NCI-H69 (cell line): ENCODE measurements around the gene ZBTB1.

Experiments
- DNase-seq: peaks from one replicate; lab custom pipeline; 2025; lab: John Stamatoyannopoulos, UW

Gene ZBTB1, protein sequence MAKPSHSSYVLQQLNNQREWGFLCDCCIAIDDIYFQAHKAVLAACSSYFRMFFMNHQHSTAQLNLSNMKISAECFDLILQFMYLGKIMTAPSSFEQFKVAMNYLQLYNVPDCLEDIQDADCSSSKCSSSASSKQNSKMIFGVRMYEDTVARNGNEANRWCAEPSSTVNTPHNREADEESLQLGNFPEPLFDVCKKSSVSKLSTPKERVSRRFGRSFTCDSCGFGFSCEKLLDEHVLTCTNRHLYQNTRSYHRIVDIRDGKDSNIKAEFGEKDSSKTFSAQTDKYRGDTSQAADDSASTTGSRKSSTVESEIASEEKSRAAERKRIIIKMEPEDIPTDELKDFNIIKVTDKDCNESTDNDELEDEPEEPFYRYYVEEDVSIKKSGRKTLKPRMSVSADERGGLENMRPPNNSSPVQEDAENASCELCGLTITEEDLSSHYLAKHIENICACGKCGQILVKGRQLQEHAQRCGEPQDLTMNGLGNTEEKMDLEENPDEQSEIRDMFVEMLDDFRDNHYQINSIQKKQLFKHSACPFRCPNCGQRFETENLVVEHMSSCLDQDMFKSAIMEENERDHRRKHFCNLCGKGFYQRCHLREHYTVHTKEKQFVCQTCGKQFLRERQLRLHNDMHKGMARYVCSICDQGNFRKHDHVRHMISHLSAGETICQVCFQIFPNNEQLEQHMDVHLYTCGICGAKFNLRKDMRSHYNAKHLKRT

GRCh38 chr14:64504310-64504896 is at the start of gene ZBTB1:
TSS of gene ZBTB1 (plus strand) at chr14:64504770. CDS start at chr14:64521505, 16,735 bp downstream.
- DNase-seq = peak; percentile 97

GRCh38 chr14:64459405-64460136 is 45.0 kb upstream of the ZBTB1 start:
- DNase-seq = peak; percentile 35

DNA sequence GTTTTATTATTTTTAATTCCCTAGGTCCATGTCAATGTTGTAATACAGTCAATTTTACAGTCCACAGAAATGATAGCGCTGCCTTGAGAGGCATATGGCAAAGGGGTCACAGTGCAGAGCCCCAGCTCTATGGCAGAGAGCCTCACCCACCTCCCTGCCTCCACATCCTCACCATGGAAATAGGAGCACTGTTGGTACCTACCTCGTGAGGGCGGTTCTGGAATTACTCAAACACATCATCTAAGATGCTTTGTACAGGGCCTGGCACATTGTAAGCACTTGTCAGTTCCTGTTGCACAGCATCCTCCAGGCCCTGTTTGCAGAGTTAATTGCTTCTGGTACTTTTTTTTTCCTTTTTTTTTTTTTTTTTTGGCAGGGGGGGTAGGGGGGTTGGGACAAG is 43.3 kb upstream of the ZBTB1 start:
- no peak for DNase-seq

DNA sequence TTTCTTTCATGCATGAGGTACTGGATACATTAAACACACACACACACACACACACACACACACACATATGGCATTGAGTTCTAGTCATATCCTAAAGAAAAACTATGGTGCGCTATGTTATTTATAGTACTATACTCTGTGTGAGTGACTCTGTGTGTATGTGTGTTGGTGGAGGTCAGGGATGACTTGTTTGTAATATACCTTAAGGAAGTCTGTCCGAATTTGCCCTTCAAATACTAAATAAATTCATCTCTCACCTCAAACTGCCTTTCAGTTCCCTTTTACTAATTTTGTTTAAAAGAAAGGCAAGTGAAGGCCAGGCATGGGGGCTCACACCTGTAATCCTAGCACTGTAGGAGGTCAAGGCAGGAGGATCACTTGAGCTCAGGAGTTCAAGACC is 41.4 kb upstream of the ZBTB1 start:
- DNase-seq = no peak

GRCh38 chr14:64463873-64464272 is 40.7 kb upstream of the ZBTB1 start:
- DNase-seq = no peak

- peak; percentile 73 for DNase-seq
These were observed 39.9 kb upstream of the ZBTB1 start for GRCh38 chr14:64464651-64465050.

DNA sequence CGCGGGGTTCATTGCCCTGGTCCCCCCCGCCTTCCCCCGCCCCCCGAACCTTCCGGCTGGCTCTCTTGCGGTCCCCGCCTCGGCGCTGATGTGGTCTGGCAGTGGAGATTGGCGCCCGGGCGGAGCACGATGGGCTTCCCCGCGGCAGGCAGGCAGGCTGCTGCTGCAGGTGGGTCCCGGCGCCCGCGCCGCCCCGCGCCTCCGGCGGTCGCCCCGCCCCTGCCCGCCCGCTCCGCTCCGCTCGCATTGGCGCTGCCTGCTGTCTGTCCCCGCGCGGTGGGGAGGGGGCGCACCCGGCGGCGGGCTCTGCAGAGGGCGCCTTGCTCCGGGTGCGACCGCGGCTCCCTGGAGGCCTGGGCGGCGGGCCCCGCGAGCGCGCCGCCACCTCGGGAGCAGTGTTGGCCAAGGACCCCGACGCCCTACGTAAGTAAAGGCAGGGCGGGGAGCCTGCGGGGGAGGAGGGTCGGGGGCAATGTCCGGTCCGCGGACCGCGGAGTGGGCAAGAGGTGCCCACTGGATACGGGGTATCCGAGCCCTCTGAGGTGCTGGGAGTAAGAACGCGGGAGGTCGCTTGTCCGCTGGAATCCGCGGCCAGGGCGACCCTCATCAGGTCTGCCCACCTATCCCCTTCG is 39.3 kb upstream of the ZBTB1 start, which contains the start of gene AKAP5:
AKAP5 (plus strand) TSS at position 309 of the 632 bp plus-strand sequence. CDS start 2,896 bp downstream, outside the sequence.
- peak; percentile 95 for DNase-seq

DNA sequence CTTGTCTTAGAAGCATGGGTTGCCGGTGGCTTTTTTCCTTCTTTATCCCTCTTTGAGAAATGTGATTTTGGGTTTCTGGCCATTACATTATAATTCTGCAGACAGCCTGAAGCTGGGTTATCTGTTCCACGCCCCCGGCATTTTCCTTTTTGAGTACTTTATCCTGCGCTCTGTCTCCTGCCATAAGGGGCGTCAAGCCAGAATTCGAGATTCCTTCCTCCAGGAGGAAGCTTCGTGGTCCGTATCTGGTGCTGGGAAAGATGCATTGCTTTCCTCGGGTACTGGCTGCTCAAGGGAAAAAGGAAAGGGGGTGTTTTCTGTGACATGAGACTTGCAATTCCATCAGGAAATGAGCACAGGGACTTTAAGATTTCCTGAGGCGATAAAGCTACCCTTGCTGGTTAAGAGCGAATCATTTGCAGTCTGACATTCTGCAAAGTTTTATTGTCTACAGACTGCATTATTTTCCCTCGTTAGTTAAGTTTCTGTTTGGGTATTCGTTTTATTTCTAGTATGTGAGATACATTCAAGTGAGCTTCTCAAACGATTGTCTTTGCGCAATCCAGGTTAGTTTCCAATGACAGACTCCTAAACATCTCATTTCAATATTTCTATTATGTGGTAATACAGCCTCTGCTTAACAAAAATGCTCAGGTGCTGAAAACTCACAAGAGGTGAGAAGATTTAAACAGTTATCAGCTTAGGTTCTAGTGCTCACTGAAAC is 38.6 kb upstream of the ZBTB1 start:
- peak; percentile 80 for DNase-seq

DNA sequence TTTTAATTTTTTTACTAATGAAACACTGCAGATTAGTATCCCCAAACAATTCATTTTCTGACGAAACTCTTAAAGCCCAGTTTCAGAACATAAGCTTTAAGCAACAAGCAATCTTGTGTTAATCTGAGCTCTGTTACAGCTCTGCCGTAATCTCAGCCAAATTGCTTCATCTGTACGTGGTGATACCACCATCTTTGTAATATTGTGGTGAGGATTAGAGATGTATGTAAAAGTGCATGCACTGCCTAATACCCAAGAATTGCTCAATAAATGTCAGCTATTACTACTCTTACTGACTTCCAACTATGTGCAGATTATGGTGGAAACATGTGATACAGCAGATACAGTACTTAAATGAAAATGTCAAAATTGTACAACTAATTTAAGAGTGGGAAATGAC is 37.5 kb upstream of the ZBTB1 start:
- no peak for DNase-seq

DNA sequence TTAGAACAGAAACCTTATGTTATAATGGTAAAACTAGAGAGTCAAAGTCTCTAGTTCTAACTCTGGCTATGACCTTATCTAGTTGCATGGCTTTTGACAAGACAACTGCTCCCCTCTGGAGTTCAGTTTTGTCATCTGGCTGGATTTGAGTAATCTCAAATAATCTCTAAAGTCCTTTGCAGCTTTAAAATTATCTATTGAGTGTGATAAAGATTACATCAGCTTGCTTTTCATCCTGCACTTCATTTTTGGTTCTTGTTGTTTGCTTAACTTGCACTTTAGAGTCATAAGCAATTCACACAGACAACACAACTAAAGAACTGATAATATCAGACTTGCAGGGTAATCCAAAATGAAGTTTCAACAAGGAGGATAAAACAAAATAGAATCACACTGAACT is 37.0 kb upstream of the ZBTB1 start:
- no peak for DNase-seq

- DNase-seq = no peak
These were observed 36.1 kb upstream of the ZBTB1 start for GRCh38 chr14:64468451-64468850.

DNA sequence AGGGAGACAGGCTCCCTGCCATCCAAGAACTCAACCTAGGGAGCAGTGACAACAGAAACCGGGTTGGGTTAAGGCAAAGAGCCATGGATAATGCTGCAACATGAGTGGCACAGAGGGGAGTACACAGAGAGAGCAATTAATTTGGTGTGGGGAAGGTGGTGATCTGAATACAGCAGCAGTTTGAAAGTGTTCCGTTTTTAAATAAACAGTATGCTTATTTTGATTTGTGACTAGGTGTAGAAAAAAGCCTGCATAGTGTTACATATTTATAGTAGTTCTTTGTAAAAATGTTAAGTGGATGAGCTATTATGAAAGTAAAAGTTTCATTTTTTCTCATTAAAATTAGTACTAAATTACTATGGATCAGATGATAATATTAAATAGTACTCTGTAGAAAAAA is 30.5 kb upstream of the ZBTB1 start:
- DNase-seq = peak; percentile 63

DNA sequence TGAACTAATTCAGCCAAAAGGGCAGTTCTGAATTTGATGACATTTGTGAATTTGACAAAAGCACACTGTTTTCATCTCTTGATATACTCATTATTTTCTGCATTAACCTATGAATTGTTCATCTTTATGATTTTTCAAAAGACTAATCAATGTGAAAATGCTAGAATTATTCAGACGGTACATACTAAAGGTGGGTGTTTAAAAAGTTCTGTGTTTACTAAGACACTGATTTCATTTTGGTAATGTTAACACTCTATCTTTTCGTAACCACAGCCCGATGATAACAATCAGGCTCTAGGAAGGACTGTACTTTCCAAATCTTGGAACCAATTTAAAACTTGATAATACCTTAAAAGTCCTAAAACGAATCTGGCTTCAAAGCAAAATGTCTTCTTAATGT is 29.9 kb upstream of the ZBTB1 start:
- DNase-seq = no peak

DNA sequence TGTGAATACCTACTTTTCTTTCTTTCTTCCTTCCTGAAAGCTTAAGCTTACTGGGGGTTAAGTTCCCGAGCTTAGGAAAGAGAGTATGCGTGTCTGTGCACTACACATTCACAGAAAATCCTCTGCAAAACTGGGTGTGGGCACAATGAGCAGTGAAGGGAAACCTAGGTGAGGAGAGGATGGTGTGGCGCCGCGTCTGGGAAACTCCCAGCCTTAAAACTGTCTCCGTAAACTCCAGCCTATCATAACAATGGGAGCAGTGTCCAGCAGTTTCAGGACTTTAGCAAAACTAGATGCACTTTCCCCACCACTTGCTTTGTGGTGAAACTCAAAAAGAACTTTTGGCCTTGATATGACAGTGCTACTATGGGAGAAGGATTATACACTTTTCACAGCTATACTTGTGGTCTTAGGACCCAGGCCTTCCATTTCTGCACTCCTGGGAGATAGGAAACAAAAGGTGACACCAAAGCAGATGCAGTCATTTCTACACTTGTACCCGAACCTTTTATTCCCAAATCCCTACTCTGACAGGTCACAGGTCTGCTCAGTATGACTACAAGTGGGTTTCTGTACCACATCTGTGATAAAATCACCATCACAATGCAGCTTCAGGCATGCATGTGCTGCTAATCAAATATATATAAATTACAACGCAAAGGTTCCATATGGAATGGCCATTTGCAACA is 28.8 kb upstream of the ZBTB1 start:
- DNase-seq = no peak

DNA sequence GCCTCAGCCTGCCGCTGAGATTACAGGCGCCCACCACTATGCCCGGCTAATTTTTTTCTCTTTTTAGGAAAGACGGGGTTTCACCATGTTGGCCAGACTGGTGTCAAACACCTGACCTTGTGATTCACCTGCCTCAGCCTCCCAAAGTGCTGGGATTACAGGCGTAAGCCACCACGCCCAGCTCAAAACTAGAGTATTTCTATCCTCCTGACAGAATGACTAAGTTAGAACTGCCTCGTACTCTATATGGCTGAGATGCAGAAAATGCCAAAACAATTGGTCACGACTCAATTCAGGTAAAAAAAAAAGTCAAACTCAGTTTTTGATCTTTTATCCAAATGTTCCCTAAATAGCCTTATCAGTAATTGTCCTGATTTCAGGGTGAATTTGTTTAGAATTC is 28.1 kb upstream of the ZBTB1 start:
- DNase-seq = no peak

DNA sequence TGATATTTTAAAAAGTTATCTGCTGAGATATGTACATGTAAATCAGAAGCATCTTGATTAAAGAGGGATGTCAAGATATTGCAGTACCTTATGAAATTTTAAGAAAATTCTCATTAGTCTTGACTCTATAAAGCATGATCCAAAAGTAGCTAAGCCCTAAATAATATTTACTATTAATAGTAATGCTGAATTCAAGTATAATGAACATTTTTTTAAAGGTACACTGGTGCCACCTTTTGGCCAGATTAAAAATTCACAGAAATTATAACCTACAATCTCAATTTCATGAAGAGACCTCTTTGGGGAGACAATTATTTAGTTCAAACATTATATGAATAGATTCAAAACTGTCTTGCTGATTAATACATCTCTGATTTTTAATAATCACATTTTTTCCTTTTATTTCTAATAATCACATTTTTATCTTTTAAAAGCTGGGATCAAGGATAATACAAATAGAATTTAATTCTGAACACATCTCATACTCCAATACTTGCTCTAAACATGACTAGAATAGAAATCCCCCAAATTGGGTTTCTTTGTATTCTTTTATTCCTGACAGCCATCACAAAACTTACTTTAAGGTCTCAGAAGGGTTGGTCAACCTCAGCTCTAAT is 25.8 kb upstream of the ZBTB1 start:
- DNase-seq = peak; percentile 40

DNA sequence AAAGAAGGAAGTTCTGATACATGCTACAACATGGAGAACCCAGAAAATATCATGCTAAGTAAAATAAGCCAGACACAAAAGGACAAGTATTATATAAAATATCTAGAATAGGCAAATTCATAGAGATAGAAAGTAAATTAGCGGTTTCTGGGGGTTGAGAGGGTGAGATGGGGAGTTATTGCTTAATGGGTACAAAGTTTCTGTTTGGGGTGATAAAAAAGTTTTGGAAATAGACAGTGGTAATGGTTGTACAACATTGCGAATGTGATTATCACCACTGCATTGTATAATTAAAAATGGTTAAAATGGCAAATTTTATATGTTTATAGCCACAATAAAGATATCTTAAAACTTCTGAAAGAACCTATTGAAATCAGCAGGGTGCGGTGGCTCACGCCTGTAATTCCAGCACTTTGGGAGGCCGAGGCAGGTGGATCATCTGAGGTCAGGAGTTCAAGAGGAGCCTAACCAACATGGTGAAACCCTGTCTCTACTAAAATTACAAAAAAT is 15.9 kb upstream of the ZBTB1 start:
- DNase-seq = no peak

DNA sequence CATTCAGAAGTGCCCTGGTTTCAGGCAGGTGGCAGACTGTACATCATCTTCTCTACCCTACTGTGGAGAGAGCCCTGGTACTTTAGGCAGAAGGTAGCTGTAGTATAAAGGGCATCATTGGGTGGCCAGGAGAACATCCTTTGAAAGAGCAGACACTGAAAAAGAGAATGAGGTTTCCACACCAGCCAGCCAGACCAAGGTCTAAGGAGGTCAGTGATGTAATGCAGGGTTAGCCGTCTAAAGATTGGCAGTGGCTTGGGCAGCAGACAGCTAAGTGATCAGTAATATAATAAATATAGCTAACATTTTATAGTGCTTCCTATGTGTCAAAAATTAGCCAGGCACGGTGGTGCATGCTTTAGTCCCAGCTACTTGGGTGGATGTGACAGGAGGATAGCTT is 12.9 kb upstream of the ZBTB1 start:
- no peak for DNase-seq

GRCh38 chr14:64493455-64493854 is 11.1 kb upstream of the ZBTB1 start:
- DNase-seq = no peak

- DNase-seq = no peak
These were observed 9.3 kb upstream of the ZBTB1 start for GRCh38 chr14:64495252-64495651.
